NCI-H526 (cell line): Measurements from ENCODE around the gene ZNF415.
"Not testable (repeated sequence)": the region's sequence is repeated elsewhere in the genome, so short reads cannot be mapped to it uniquely, and the experiment has no call there.

ENCODE experiments used
- DNase-seq, 2 experiments: peaks; one replicate each; lab custom pipeline; 2025; lab: John Stamatoyannopoulos, UW

The ZNF415 gene

DNA sequence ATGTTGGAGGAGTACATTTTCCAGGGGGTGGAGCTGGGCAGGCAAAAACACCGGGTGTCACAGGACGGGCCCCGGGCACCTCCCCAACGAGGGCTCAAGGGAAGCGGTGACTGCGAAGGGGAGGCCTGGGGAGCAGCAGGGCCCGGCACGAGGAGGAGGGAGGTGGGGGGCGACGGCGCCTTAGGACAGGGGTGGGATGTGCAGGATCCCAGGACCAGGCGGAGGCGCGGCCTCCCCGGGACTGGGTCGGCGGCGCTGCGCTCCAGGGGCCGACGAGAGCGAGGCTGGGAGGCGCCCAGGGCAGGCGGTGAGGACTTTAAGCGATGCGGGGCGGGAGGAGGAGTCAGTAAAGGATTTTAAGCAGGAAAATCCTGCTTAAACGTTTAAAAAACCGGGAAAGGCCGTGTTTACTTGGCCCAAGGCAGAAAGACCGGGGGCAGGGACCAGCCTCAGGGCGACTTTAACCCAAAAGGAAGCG is 29.9 kb downstream of the ZNF415 start:
- DNase-seq: peak in 1 of 2 experiments; percentile 71

DNA sequence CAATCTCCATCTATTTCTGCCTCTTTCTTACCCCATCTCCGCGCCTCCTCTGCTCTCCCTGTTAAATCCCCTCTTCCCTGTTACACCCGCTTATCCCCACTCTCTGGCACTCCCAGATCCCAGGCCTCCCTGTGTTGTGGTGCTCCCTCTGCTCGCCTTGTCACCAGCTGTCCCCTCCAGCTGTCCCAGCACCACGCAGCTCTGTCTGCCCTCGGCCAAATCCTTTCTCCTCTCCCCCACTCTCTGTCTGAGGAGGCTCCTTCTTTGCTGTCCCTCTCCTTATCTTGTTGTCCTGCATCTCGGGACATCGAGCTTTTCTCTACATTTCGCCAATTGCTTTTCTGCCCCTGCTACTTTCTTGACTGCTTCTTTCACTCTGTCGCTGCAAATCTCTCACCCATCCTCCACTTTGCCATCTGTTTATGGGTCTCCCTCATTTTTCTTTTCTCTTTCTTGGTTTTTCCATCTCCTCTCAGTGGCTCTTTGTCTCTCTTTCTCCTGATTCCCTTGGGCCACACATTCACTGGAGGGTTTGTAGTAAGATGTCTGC is 30.4 kb downstream of the ZNF415 start:
- DNase-seq: peak in 1 of 2 experiments; percentile 30

DNA sequence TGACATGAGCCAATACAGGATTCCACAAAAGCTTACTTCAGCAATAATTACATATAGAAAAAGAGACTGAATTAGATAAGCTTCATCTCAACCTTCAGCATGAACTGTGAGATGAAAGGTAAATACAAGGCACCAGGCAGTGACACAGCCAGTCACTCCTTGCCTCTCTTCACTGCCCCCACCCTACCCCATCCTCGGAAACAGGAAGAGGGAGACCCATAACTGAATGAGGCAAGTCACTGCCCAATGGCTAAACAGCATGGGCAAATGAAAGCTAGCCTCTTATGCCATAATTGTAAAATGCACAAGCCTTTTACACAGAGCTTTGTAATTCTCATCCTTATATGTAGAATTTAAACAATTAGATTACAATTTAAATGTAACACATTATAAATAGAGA is 31.2 kb downstream of the ZNF415 start:
- peak; percentile 42 to 44 for DNase-seq

DNA sequence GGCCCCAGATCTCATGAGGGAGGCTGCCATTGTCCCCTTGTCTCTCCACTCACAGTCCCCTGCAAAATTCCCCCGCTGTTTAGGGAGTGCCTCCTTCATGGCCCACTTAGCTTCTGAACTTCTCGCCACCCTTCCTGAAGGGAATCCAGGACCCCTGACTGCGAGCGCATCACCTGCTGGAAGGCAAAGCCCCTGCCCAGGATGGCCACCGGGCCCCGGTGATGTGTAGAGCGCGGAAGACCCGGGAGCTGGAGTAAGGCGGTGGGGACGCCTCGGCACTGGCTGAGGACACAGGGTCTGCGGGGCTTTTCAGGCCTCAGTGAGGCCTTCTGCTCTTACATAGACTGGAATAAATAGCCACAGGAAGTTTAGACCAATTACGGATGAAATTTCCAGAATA is 34.1 kb downstream of the ZNF415 start:
- DNase-seq: not testable (repeated sequence)

DNA sequence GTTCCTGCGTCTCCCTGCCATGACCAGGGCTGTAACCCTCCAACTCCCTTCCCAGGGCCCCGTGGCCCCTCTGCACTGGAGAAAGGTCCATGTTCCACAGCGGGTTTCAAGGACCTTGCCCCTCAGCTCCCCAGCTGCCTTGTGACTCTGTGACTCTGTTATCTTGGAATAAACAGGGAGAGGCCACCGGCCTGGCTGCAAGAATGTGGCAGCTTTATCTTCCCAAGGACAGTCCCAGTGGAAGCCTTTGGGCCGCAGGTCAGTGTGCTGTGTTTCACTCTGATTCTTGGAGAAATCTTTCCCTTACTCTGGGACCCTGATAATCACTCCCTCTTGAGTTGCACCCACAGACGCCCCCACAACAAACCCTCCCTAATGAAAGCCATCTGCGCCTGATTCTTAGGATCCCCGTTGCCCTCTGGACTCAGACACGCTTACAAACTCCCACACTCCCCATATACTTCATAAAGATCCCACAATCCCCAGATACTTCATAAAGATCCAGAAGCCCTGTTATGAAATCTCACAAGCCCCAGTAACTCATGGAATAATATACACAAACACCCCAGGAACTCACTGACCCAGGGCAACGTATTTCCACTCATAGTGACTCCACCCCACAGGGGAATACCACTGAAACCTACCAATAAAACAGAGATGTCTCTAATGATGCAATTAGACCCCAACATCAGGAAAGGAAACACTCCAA is 35.6 kb downstream of the ZNF415 start:
- not testable (repeated sequence) for DNase-seq

DNA sequence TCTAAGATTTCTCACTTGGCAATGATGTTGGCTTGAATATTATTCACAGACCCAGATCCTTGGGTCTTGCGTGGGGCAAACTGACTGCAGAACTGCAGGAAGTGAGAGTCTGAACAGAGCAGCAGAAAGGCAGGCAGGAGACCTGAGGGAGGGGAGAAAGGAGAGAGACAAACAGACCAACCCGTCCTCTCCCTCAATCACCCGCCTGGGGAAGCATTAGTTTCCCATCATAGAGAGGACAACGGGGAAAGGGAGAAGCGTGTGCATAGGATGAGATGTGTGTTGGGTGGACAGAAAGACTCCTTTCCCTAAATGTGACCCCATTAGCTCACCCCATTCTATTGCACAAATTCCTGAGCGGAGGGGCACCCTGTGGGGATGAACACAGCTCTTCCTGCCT is 36.1 kb downstream of the ZNF415 start:
- DNase-seq: not testable (repeated sequence)

DNA sequence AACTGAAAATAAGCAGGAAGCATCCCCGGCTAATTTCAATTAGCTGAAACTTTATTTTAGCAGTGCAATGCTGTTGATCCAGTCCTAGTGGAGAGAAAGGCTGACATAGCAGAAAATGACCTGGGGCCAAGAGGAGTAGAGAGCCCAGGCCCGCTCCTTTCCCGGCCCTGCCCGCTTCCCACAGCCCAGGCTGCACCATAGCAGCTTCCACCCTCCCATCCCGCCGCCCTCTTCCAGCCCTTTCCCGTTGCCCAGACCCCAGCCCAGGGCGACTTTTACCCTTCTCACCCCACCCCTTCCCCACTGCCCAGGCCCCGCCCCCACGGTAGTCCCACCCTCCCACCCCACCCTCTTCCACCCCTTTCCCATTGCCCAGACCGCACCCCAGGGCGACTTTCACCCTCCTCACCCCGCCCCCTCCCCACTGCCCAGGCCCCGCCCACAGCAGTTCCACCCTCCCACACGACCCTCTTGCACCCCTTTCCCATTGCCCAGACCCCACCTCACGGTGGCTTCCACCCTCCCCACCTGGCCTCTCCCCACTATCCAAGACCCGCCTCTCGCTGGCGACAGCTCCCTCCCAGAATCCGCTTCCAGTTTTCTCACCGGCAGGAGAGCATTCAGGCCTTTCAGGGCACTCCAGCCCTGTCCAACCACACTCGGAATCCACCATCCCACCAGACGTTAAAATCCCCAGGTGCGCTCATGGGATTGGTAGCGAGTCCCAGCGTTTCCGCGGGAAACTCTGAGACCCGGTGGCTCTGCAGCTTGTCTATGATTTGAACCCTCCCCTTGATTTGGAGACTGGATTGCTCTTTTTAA is 37.7 kb downstream of the ZNF415 start:
- DNase-seq: peak; percentile 97 to 98

DNA sequence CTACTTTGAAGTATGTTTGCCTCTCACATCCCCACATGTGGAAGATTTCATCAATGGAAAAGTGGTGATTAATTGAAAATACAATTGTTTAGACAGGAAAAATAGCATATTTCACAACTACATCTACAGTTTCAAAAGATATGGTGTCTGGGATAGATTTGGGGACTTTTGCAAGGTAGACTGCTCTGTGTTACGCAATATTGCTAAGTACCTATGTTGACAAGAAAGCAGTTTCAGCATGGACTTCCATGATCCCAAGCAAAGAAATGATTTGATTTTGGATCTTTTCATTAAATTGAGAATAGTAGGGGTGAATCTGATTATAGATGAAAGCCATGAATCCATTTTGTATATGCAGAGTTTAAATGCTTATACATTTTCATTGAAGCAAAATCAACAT is 40.0 kb downstream of the ZNF415 start:
- DNase-seq: no peak

DNA sequence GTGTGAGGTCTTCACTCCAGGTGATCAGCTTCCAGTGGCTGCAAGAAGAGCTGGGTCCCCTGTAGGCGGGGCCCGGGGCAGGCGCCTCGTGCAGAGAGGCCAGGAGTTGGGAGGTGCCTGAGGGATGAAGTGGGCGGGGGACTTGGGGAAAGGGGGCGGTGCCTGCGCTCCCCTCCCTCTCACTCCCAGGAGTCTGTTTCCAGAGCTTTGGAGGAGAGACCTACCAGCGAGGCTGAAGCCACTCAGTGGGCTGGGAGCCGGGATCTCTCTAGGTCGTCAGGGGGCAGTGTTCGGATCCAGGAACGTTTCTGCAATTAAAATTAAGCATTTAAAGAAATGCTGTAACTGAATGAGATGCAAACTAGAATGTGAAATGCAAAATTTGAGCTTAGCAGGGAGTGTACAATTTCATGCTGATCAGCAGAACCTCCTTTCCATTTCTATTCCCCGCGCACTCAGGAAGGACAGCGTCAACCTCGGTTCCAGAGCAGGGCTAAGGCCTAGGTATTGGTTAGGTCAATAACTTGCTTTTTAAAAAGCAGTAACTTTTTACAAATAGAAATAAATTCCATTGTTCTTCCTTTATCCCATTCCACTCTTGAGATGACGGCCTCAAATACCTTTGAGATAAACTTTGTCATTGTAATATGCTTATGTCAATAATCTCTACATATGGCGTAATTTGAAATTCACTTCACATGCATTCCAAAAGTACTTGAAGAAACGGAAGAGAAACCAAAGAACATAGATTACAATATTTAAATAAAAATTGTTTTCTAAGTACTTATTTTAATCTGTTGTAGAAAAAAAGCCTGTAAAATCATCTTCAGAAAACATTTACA is 41.1 kb downstream of the ZNF415 start:
- peak; percentile 99 for DNase-seq

DNA sequence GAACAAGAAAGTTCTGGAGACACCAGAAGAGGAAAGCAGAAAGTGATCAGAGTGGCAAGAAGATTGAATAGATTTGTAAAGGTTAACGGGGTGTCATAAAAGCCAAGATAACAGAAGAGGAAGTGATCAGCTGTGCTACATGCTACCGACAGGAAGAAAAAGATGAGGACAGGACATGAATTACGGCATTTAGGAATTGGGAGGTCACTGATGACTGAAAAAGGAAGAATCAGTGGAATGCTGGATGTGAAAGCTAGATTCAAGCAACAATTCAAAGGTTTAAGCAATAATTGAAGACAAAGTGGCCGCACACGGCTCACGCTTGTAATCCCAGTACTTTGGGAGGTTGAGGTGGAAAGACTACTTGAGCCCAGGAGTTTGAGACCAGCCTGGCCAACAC is 44.6 kb downstream of the ZNF415 start:
- DNase-seq: no peak

DNA sequence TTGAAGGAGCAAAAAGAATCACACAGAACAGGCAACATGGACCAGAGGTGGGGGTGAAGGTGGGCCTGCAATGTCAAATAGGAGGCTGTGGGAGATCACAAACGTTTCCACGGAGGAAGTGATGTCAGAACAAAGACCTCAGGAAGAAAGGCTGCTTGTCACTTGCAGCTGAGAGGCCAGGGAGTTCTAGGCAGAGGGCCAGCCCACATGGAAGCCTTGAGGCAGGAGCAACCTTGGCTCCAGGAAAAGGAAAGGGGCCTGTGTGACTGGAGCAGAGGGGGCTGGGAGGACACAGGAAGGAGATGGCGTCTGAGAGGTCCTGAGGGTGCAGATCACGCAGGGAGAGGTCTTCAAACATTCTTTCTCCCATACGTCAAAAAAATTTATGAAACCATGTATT is 45.8 kb downstream of the ZNF415 start:
- DNase-seq: no peak

DNA sequence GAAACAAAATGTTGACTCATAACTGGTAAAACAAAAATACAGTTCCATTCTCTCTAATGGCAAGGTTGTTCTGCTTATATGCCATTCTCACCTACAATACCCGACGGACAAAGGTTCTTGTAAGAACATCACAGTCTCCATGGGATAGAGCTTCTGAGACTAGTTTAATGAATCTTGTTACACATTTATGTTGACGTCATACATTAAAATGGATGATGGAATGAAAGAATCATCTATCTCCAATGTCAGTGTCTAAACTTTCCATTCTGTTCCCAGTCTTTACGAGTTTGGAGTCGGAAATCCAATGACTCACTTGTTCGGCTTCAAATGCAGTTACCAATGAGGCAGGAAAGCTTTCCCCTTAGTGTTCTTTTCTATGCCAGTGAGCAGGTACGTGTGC is 47.2 kb downstream of the ZNF415 start:
- no peak for DNase-seq

DNA sequence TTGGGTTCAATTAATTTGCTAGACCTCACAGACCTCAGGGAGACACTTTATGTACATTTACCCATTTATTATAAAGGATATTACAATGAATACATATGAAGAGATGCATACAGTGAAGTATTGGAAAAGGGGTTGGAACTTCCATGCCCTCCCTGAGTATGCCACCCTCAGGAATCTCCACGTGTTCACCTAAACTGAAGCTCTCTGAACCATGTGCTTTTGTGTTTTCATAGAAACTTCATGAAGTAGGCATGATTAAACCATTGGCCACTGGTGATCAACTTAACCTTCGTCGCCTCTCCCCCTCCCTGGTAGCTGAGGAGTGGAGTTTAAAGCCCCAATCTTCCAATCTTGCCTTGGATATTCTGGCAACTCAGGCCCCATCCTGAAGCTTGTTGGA is 49.8 kb downstream of the ZNF415 start:
- no peak for DNase-seq

DNA sequence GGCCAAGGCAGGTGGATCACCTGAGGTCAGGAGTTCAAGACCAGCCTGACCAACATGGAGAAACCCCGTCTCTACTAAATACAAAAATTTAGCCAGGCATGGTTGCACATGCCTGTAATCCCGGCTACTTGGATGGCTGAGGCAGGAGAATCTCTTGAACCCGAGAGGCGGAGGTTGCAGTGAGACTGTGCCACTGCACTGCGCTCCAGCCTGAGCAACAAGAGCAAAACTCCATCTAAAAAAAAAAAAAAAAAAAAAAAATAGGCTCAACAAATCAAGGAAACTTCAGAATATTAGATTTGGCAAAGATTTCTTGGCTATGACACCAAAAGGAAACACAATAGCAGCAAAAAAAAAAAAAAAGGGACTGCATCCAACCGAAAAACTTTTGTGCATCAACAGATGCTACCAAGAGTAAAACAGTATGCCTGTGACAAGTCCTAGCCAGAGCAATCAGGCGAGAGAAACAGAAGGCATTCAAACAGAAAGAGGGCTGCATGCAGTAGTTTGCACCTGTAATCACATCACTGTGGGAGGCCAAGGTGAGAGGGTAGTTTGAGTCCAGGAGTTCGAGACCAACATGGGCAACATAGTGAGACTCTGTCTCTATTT is 53.3 kb downstream of the ZNF415 start:
- no peak for DNase-seq

DNA sequence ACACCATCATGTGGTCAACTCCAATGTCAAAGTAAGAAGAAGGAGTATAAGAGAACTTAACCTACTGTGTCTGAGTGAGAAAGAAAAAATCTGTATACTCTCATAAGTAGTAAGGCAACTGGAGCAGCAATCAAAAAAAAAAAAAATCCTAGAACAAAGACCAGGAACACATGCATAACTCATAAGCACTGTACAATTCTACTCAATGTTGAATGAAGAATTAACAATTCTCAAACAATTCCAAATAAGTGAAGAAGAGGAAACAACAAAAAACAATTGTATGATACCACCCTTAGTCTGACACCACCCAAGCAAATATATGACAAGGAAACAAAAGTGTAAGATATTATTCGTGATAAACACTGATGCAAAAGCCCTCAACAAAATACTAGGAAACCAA is 54.0 kb downstream of the ZNF415 start:
- no peak for DNase-seq

DNA sequence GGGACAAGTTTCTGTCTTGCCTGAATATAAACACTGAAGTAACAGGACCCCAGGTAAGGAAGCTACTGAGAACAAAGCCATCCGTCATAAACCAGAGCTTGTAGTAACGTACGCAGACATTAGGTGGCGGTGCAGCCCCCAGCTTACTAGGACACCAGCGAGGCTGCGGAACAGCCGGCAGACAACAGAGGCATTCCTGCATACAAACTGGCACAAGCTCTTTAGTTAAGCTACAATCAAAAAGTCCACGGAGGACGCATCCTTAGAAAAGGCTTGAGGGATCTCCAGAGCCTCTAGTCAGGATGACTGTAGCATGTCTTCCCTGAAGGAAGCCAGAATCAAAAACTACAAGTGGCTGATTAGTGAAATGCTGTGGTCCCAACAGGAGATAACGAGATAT is 55.7 kb downstream of the ZNF415 start:
- peak; percentile 35 to 65 for DNase-seq

DNA sequence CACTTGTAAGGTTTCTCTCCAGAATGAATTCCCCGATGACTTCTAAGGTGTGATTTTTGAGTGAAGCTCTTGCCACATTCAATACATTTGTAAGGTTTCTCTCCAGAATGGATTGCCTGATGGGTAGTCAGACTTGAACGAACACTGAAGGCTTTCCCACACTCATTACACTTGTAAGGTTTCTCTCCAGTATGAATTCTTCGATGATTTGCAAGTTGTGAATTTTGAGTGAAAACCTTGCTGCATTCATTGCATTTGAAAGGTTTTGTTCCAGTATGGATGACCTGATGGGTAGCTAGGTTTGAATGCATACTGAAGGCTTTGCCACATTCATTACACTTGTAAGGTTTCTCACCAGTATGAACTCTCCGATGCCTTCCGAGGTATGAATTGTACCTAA is 63.9 kb downstream of the ZNF415 start:
- no peak for DNase-seq

DNA sequence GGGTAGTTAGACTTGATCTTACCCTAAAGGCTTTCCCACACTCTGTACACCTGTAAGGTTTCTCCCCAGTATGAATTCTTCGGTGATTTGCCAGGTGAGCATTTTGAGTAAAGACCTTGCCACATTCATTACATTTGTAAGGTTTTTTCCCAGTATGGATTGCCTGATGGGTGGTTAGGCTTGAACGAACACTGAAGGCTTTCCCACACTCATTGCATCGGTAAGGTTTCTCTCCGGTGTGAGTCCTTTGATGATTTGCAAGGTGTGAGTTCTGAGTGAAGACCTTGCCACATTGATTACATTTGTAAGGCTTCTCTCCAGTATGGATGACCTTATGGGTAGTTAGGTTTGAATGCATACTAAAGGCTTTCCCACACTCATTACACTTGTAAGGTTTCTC is 64.5 kb downstream of the ZNF415 start:
- DNase-seq: no peak

DNA sequence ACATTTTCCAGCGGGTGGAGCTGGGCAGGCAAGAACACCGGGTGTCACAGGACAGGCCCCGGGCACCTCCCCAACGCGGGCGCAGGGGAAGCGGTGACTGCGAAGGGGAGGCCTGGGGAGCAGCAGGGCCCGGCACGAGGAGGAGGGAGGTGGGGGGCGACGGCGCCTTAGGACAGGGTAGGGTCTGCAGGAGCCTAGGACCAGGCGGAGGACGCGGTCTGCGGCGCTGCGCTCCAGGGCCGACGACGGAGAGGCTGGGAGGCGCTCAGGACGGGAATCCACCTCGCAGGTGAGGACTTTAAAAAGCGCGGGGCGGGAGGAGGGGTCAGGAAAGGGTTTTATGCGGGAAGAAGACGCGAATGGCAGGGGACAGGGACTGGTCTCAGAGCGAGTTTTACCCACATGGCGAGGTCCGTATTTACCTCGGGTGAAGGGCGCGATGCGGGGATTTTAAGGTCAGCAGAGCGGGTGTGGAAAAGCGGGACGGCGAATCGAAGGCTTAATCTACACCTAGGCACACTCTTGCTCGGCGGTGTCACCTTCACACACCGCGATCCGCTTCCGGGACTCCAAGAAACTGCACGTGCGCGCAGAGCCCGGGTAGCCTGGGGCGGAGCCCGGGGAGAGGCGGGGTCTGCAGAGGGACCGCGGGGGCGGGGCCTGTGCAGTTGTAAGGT is 74.7 kb downstream of the ZNF415 start:
- peak; percentile 53 to 86 for DNase-seq
